Activated T-helper 2 cell treated with anti-CD3 and anti-CD28 coated beads, Interferon-gamma antibody, Interleukin-2, Interleukin-4, amounts not matched to agents 10 μg/mL and 5 μg/mL and 100 μg/mL, durations not matched to agents 14 hours and 24 hours and 36 hours (primary cell): Measurements from ENCODE around the gene ASPDH. TPM values are rescaled to one million over a fixed set of nuclear protein-coding genes. Genes with fewer than 3 reads are reported as not detected.

Experiments
- DNase-seq: peaks from one replicate; pipeline ENCODE4 v3.0.0; 2021; ENCODE audit warnings: low spot score
- H3K27ac Mint-ChIP-seq: one replicate; pipeline ENCODE4 v1.8.0; 2021; ENCODE audit warnings: mixed read lengths
- H3K27me3 Mint-ChIP-seq: one replicate; pipeline ENCODE4 v1.8.0; 2021; ENCODE audit warnings: low read depth, mixed read lengths
- H3K36me3 Mint-ChIP-seq: one replicate; pipeline ENCODE4 v1.8.0; 2021; ENCODE audit warnings: low read depth, mixed read lengths
- H3K4me1 Mint-ChIP-seq: one replicate; pipeline ENCODE4 v1.8.0; 2021; ENCODE audit warnings: low read depth, mixed read lengths
- H3K4me3 Mint-ChIP-seq: one replicate; pipeline ENCODE4 v1.8.0; 2021; ENCODE audit warnings: low read depth, mild to moderate bottlenecking, moderate library complexity, mixed read lengths
- H3K9me3 Mint-ChIP-seq: one replicate; pipeline ENCODE4 v1.8.0; 2021; ENCODE audit warnings: mixed read lengths
- intact Hi-C: fragments of 100-400 bp; cut with micrococcal nuclease; formaldehyde crosslinking; loops from one replicate; pipeline ENCODE4 v1.15.1; 2023
- total RNA-seq: library from RNA; stranded (reverse); gene quantifications from 2 replicates; pipeline ENCODE4 v1.2.3, GENCODE V29; 2022

ASPDH gene
- total RNA-seq, 1 donor from 2014 or later: not detected

DNA sequence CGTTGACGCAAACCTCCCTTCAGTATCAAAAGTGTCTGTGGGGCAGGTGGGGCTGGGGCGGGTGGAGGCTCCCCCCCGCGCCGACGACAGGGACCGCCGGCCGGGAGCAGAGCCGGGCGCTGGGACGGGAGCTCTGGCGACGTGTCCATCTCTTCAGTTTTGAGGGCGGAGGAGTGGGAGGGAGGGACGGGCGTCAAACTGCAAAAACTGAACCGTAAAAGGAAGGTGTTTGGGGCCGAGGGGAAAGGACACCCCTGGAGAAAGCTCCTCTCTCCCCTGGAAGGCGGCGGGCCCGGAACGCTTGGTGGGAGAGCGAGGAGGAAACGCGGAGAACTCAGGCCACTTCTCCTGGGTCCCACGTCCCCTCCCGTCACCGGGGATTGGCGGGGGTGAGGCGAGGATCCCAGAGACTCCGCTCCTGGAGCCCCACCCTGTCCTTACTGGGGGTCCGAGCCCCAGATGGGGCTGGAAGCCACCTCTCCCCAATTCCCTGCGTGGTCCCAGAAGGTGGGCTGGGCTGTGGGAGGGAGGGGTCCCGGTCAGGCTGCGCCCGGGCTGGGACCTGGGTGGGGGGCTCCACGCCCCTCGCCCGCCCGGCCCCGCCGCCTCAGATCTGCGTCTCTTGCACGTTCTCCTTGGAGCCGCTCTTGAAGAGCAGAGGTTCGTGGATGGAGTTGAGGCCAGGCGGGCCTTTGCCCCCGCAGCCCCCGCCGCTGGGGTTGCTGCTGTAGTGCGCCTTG, 3.4 kb upstream of the ASPDH start:
- H3K27me3 Mint-ChIP-seq: no peaks in the 10 kb centered on the region
- no peak overlapping the region for H3K4me3 Mint-ChIP-seq
- H3K27ac Mint-ChIP-seq: no peak overlapping the region
- H3K4me1 Mint-ChIP-seq: no peaks in the 10 kb centered on the region
- H3K9me3 Mint-ChIP-seq: no peaks in the 10 kb centered on the region
- DNase-seq: no peak
- intact Hi-C loops: loop anchor here (10.0 kb wide), 1 partner anchor 288 kb away; no protein-coding TSS in a partner anchor
- H3K36me3 Mint-ChIP-seq: no peaks in the 10 kb centered on the region

DNA sequence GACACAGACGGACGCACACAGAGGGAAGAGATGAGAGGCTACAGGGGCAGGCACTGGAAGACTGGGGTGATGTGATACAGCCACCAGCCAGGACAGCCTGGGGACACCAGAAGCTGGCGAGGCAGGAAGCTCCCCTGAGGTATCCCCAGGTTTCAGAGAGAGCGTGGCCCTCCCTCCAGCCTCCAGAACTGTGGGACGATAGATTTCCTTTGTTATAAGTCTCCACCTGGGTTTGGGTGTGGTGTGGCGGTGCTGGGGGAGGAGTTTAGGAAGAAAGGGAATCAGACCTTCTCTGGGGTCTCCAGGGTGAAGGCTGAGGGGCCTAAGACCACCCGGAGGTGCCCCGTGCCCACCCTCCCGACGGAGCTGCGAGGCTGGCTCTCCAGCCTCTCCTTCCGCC, 2.7 kb upstream of the ASPDH start:
- peaks cover 1% of the 10 kb centered on the region for H3K4me1 Mint-ChIP-seq
- no peaks in the 10 kb centered on the region for H3K9me3 Mint-ChIP-seq
- no peaks in the 10 kb centered on the region for H3K27me3 Mint-ChIP-seq
- intact Hi-C loops: loop anchor here (10.0 kb wide), 1 partner anchor 288 kb away; no protein-coding TSS in a partner anchor
- no peak overlapping the region for H3K27ac Mint-ChIP-seq
- H3K36me3 Mint-ChIP-seq: no peaks in the 10 kb centered on the region
- no peak for DNase-seq
- no peak overlapping the region for H3K4me3 Mint-ChIP-seq

DNA sequence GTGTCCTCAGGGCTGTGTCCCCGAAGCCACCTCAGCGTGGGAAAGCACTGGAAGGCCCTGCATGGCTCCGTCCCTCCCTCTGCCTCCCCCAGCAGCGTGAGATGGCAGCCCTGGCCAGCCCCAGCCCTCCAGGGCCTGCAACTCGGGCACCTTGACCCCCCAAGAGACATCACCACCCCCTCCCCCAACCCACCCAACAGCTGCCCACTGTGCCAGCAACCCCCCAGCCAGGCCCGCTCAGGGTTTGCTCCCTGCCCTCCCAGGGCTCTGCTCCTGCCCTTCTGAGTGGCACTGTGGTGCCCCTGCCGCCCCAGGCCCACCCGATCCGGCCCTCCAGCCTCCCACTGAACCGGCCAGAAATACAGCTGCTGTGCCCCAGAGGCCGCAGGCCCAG, 1.5 kb upstream of the ASPDH start:
- Mint-ChIP-seq H3K27me3 (no peaks in the 10 kb centered on the region), H3K27ac (no peak overlapping the region), H3K9me3 (no peaks in the 10 kb centered on the region), H3K4me1 (peaks cover 6% of the 10 kb centered on the region), H3K36me3 (peaks cover 3% of the 10 kb centered on the region), H3K4me3 (no peak overlapping the region)
- no peak for DNase-seq
- intact Hi-C loops: loop anchor here (10.0 kb wide), 1 partner anchor 290 kb away; no protein-coding TSS in a partner anchor

DNA sequence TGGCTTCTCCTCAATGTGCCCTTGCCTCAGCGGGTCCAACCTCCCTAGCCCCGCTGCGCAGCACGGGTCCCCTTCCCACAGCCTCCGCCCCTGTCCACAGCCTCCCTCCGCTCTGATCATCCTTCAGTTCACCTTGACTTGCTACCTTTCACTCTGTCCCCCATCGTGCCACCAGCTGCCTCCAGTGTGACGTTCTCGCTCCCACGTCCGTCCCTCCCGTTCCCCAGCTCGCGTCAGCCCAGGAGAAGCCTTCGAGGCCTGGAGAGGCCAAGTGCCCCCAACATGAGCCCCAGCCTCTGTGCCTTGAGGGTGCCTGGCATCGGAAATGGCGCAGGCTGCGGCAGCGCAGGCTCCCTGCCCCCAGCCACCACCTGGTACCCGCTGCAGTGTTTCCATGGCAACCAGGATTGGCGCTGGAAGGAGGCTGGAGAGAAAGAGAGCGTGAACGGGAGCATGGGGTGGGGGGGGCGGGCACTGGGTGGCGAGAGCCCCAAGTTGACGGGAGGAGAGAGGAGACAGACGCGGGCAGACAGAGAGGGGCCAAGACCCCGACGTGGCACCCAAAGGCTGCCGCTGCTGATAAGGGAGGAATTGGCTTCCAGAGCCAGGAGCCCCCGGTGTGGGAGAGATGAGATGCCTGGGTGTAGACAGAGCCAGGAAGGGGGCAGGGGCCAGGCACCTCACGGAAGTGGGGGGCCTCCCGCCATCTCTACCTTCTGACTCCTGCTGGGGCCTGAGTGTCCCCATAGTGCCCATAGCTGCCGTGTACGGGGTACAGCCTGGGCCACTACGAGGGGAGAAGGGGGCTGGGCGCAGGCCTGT, 844 bp upstream of the ASPDH start:
- Mint-ChIP-seq H3K4me1 (peaks cover 6% of the 10 kb centered on the region), H3K27ac (peak overlapping the region; percentile 15)

DNA sequence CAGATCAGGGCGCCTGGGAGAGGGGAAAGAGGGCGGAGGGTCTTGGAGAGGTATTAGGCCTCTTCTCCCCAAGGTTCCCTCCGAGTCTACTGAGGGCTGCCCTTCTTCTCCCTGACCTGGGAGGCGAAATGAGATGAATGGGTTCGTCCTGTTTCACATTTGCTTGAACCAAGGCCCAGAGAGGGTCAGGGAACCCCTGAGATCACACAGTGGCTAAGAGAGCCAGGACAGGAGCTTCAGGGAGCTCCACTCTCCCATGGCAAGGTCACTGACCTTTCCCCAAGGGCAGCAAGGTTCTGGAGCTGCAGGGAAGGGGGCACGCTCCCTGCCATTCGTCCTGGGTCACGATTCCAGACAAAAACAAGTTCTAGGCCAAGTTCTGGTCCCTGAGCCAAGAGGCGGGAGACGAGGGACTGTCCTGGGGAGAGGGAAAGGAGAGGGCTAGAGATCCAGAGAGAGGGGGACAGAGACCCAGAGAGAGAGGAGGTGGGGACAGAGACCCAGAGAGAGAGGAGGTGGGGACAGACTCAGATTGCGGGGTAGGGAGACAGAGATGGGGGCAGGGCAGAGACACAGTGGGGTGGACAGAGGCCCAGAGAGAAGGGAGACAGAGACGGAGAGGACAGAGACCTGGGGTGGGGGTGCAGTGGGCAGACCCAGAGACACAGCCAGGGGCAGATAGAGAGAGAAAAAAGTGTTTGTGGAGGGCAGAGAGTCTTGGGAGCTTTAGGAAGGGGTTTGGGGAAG, 541 bp downstream of the ASPDH start:
- Mint-ChIP-seq H3K9me3 (no peaks in the 10 kb centered on the region), H3K4me3 (no peak overlapping the region), H3K27ac (no peak overlapping the region), H3K4me1 (peaks cover 9% of the 10 kb centered on the region), H3K27me3 (no peaks in the 10 kb centered on the region), H3K36me3 (peaks cover 9% of the 10 kb centered on the region)
- intact Hi-C loops: loop anchor here (10.0 kb wide), 1 partner anchor 292 kb away; no protein-coding TSS in a partner anchor
- DNase-seq: no peak

More for the DNA sequence above, 844 bp upstream of the ASPDH start:
- no peaks in the 10 kb centered on the region for H3K9me3 Mint-ChIP-seq
- peaks cover 3% of the 10 kb centered on the region for H3K36me3 Mint-ChIP-seq
- no peaks in the 10 kb centered on the region for H3K27me3 Mint-ChIP-seq
- intact Hi-C loops: loop anchor here (10.0 kb wide), 1 partner anchor 290 kb away; no protein-coding TSS in a partner anchor
- no peak overlapping the region for H3K4me3 Mint-ChIP-seq
- no peak for DNase-seq

DNA sequence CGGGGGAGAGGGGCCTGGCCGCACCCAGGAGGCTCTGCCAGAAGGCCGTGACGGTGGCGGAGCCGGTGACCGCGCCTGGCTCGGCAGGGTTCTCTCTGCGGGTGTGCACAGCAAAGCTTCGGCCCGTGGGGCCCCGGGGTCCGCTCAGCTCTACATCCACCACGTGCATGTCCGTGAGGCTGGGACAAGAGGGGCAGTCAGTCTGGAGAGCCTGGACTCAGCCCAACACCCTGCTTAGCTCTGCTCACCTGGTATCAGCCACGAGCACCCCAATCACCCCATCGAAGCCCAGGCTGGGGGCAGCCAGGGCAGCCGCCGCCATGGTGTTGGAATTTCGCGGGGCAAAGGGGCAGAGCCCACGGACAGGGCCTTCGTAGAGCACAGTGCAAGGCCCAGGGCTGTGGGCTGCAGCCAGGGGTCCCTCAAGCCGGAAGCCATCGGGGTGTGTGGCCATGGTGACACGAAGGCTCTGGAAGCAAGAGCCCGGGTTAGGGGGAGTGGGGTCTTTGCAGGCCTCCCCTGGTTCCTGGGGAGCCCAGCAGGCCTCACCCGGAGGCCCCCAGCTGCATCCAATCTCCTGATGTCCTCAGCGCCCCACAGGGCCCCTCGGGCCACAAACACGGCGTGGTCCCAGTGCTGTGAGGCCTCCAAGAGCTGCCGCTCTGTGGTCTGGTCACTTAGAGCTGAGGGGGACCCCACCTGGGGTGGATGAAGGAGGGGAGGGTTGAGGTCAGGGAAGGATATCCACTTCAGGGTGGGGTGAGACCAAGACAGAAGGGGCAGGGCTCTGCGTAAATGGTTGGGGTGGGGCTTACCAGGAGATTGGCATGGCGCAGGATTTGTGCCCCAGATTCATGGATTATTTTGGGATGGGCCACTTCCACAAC, 1.4 kb downstream of the ASPDH start:
- Mint-ChIP-seq H3K36me3 (peaks cover 12% of the 10 kb centered on the region), H3K4me3 (peak overlapping the region; percentile 90), H3K27ac (no peak overlapping the region), H3K4me1 (peaks cover 9% of the 10 kb centered on the region), H3K9me3 (no peaks in the 10 kb centered on the region), H3K27me3 (no peaks in the 10 kb centered on the region)
- DNase-seq: no peak
- intact Hi-C loops: loop anchor here (10.0 kb wide), 1 partner anchor 292 kb away; no protein-coding TSS in a partner anchor

DNA sequence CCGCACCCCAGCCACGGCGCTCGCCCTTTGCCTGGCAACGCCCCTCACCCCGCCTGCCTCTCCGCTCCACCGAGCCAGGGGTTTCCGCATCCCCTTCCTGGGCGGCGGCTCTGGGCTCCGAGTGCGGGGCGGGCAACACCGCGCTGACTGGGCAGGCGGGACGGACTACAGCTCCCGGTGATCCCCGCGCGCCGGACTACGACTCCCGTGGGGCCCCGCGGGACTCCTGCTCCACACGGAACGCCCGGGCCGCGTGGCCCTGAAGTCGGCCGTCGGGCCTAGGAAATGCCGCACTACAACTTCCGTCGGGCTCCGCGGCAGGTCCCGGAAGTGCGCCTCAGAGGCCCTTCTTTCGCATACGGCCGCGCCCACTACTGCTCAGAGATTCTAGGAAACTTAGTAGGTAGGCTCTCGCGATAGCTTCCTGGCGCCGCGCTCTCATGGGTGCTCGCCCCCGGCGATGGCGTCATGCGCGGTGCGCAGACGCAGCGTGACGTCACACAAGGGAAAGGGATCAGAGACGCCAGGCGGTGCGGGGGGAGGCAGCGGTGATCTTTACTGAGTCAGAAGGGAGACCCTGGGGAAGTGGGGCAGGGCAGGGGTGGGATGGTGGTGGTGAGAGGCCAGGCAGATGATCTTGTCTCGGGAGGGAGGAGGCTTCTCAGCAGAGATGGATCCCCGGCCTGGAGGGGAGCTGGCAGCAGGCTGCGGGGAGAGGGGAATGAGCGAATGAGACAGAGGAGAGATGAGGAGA, 2.5 kb downstream of the ASPDH start, which contains the start of gene JOSD2:
Gene JOSD2, minus strand, starts transcription at position 123 of the 754 bp plus-strand sequence. CDS start 760 bp downstream, outside the sequence.
- H3K27me3 Mint-ChIP-seq: no peaks in the 10 kb centered on the region
- peak within 1 kb of the TSS; percentile 90 for H3K4me3 Mint-ChIP-seq
- peaks cover 12% of the 10 kb centered on the region for H3K36me3 Mint-ChIP-seq
- peak within 1 kb of the TSS; percentile 97 for H3K27ac Mint-ChIP-seq
- DNase-seq: peak; percentile 97
- no peaks in the 10 kb centered on the region for H3K9me3 Mint-ChIP-seq
- H3K4me1 Mint-ChIP-seq: peaks cover 9% of the 10 kb centered on the region
- intact Hi-C loops: loop anchor here (1.0 to 10.0 kb wide), 6 partner anchors 35 to 598 kb away; partner anchors contain the start of genes CTU1, EMC10, GARIN5A and NR1H2

DNA sequence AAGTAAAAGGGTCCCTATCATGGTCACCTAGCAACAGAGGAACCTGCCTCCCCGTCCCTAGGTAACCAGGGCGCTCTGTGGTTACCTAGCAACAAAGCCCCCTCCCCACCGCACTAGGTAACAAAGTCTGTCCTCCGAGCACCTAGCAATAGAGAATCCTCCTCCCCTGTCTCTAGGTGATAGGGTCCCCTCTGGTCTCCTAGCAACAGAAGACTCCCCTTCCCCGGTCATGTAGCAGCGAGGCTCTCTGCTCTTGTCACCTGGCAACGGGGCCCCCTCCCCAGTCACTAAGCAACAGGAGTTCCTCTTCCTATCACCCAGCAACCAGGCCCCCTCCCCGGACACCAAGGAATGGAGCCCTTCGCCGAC, 3.0 kb downstream of the ASPDH start:
- intact Hi-C loops: loop anchor here (1.0 to 10.0 kb wide), 6 partner anchors 34 to 598 kb away; partner anchors contain the start of genes CTU1, EMC10, GARIN5A and NR1H2
- no peak for DNase-seq
- Mint-ChIP-seq H3K36me3 (peaks cover 12% of the 10 kb centered on the region), H3K27me3 (no peaks in the 10 kb centered on the region), H3K4me3 (peak overlapping the region; percentile 90), H3K27ac (peak overlapping the region; percentile 97), H3K4me1 (peaks cover 9% of the 10 kb centered on the region), H3K9me3 (no peaks in the 10 kb centered on the region)

DNA sequence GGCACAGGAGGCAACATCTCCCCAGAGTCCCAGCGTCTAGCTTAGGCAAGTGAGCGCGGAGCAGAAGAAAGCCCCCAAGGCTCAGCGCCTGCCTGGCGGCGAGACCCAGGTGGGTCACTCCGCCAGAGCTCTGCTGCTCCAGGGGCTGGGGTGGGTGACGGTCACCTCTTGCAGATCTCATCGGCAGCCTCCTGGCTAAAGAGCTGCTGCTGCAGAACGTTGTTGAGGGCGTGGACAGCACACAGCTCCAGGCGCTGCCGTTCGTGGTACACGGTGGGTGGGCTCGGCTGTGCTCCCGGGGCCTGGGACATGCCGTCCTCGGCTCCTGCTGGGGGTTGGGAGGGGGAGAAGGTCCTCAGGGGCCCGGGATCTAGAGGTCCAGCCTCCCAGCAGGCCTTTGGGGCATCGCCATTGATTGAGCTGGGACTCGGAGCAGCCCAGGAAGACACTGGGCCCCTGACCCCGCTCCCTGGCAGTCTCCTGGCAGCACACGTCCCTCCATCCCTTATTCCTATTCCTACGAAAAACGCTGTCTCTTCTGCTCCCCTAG, 3.5 kb downstream of the ASPDH start:
- H3K4me3 Mint-ChIP-seq: peak overlapping the region; percentile 90
- intact Hi-C loops: loop anchor here (2.0 to 10.0 kb wide), 3 partner anchors 125 to 599 kb away; partner anchors contain the start of genes CTU1 and POLD1
- peaks cover 9% of the 10 kb centered on the region for H3K4me1 Mint-ChIP-seq
- peaks cover 12% of the 10 kb centered on the region for H3K36me3 Mint-ChIP-seq
- no peaks in the 10 kb centered on the region for H3K9me3 Mint-ChIP-seq
- no peak for DNase-seq
- H3K27me3 Mint-ChIP-seq: no peaks in the 10 kb centered on the region
- peak overlapping the region; percentile 97 for H3K27ac Mint-ChIP-seq

DNA sequence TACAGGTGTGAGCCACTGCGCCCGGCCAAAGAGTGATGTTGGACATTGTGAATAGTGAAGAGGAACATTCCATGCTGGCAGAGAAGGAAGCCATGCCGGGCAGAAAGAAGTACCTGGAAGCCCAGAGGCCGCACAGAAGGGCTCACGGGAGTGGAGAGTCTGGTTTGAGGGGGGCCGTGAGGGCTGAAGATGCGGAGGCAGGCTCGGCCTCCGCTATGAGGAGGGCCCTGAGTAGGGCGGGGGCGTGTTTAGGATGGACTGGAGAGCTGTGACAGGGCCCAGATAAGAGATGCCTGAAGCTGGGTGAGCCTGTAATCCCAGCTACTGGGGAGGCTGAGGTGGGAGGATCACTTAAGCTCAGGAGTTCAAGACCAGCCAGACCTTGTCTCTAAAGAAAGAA, 4.3 kb downstream of the ASPDH start:
- peaks cover 12% of the 10 kb centered on the region for H3K36me3 Mint-ChIP-seq
- intact Hi-C loops: no loop called here
- H3K4me3 Mint-ChIP-seq: peak overlapping the region; percentile 70
- H3K27ac Mint-ChIP-seq: peak overlapping the region; percentile 69
- DNase-seq: no peak
- peaks cover 9% of the 10 kb centered on the region for H3K4me1 Mint-ChIP-seq
- no peaks in the 10 kb centered on the region for H3K9me3 Mint-ChIP-seq
- H3K27me3 Mint-ChIP-seq: no peaks in the 10 kb centered on the region

DNA sequence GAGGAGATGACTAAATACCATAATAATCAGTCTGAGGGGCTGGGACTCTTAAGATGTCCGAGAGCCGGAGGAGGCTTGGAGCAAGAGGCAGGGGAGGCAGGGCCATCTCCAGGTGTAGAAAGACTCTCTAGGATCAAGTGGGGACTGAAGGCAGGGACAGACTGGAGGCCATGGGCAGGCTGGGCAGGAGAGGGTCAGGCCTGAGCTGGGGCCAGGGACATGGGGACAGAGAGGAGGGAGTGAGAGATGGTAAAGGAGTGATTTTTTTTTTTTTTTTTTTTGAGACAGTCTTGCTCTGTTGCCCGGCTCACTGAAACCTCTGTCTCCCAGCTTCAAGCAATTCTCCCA, 4.9 kb downstream of the ASPDH start:
- H3K4me1 Mint-ChIP-seq: peaks cover 9% of the 10 kb centered on the region
- DNase-seq: no peak
- H3K36me3 Mint-ChIP-seq: peaks cover 12% of the 10 kb centered on the region
- intact Hi-C loops: no loop called here
- no peaks in the 10 kb centered on the region for H3K27me3 Mint-ChIP-seq
- H3K27ac Mint-ChIP-seq: peak overlapping the region; percentile 66
- no peaks in the 10 kb centered on the region for H3K9me3 Mint-ChIP-seq
- H3K4me3 Mint-ChIP-seq: peak overlapping the region; percentile 51
